ENCODE data around the gene CPA5. TPM values are rescaled to one million over a fixed set of nuclear protein-coding genes. Genes with fewer than 3 reads are reported as not detected.
"Not testable (repeated sequence)": the region's sequence is repeated elsewhere in the genome, so short reads cannot be mapped to it uniquely, and the experiment has no call there.

CPA5 gene
- total RNA-seq, 1 donor from 2014 or later: not detected

DNA sequence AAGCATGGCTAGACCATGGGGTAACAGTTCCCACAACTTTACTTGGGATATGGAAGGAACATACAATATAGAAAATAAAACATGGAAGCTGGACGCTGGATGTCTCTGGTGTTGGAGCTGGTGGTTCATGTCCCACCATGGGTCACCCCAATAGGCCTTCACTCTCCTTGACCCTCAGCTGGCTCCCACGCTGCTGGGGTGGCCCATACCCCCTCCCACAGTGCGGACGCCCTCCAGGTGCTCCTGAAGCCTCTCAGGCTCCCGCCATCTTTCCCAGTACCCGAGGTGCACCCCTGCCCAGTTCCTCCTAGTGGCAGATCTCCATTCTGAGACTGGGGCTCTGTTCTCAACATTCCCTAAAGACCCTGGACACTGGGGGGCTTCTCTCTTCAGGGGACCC lies 29.9 kb downstream of the CPA5 start:
- no peak for DNase-seq (ENCODE audit: low spot score in 2 of 2)
- FAIRE-seq: no peak

DNA sequence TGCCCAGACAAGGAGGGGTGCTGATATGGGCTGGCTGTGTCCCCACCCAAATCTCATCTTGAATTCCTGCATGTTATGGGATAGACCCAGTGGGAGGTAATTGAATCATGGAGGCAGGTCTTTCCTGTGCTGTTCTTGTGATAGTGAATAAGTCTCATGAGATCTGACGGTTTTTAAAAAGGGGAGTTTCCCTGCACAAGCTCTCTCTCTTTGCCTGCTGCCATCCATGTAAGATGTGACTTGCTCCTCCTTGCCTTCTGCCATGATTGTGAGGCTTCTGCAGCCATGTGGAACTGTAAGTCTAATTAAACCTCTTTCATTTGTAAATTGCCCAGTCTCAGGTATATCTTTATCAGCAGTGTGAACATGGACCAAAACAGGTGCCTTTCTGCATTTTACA lies 31.8 kb downstream of the CPA5 start:
- FAIRE-seq: not testable (repeated sequence)

DNA sequence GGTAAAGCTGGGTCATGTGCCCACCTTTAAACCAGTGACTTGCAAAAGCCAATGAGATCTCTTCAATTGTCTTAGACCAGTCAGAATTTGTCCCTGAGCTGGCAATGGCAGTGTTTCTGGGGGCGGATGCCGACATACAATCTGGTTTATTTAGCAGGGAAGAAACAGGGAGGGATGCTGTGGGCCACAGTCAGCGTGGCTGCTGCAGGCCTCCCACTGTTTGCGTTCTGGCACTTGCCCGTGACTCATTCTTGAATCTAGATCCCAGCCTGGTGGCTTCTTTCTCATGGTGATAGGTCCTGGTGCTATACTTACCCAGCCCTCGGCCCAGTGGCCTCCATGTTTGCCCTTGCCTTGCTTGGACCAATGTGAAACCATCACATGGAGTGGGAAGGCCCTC lies 32.6 kb downstream of the CPA5 start:
- no peak for FAIRE-seq
- no peak for DNase-seq (ENCODE audit: low spot score in 2 of 2)

More for the DNA sequence above, 31.8 kb downstream of the CPA5 start:
- not testable (repeated sequence) for DNase-seq (ENCODE audit: low spot score in 2 of 2)

DNA sequence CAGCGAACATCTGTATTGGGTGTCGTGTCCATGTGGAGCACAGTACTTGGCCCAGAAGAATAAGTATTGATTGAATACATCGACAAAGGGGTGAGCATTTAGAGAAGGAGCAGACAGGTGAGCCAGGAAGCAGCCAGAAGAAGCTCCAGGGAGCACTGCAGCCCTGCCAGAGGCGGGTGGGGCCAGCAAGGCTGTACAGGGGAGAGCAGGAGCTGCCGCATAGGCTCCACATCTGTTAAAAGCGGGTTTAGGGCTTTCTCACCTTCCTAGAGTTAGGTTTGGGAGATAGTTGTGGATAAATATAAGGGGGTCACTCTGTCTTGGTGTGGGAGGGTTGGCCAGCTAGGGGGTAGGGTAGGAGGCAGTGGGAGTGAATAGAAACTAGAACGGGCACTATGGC lies 34.4 kb downstream of the CPA5 start:
- FAIRE-seq: no peak
- DNase-seq (ENCODE audit: low spot score in 2 of 2): no peak

DNA sequence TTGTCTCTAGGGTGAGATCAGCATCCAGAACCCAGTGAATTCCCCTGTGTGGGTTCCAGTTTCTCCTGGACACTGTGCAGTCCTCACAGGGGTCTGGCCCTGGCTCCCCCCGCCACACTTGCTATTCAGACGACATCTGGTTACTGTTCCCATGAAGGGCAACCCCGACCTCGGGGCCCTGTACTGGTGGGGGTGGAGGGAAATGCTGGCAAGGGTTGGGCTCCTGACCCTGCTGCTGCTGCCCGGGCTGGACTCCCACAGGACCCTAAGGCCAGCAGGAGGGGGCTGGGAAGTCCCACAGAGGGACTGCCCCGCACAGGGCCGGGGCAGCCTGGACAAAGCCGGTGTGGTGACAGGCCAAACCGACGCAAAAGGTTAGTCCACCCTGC lies 34.9 kb downstream of the CPA5 start:
- DNase-seq (ENCODE audit: low spot score in 2 of 2) (no peak), FAIRE-seq (no peak)

DNA sequence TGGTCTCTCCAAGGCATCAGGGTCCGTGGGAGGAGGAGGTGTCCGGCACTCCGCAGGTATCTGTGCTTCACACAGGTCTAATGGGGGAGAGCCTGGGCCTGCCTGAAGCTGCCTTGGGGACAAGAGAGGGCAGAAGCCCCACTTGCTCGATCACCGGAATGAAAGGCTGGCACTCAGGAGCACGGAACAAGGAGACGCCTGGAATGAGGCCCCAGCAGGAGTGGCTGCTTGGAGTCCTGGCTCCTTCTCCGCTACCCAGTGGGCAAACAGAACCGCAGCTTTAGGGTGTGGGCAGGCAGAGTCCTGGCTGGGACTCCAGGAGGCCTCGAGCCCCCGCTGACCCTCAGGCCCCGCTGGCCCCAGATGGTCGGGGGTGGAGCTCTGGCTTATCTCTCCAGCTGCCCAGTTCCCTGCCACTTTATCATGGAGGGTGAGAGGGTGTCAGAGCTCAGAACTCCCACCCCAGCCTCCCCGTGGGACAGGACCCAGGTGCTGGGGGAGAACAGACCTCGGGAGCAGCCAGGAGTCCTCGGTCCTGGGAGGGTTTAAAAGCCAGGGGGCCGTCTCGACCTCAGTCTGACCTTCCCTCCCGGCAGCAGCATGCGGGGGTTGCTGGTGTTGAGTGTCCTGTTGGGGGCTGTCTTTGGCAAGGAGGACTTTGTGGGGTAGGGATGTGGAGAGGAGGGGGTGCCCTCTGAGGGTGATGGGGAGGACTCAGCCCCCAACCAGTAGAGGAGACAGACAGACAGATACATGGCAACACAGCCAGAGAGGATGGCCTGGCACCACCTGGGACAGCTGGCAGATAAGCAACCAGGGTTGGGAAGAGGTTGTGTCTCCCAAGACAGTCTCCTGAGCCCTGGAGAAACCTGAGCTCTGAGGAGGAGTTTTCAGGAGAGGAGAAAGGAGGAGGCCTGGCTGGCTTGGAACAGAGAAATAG lies 35.6 kb downstream of the CPA5 start, which contains the start of gene CPA1:
TSS of gene CPA1 (plus strand) at position 574 of the 940 bp plus-strand sequence. CDS start at position 601, 27 bp downstream.
- DNase-seq (ENCODE audit: low spot score in 2 of 2) (no peak), FAIRE-seq (no peak)

DNA sequence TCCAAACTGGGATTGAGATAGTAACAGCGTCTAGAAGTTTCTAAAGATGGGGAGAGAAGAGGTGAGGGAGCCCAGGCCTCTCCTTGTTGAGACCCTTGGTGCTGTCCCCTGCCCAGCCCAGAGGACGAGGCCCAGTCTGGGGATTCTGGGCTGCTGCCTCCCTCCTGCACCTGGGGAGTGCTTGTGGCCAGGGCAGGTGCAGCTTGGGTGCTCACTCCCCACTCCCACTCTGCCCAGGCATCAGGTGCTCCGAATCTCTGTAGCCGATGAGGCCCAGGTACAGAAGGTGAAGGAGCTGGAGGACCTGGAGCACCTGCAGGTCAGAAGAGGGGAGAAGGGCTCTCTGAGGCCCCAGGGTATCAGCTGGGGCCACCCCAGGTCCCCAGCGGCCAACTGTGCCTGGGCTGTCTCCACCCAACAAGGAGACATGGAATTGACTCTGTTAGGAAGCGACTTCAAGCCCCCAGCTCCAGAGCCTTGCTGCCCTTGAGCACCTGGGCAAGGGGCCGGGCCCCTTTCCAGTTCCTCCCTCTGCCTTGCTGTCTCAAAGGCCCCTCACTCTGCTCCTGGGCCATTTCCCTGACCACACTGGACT lies 36.3 kb downstream of the CPA5 start:
- DNase-seq (ENCODE audit: low spot score in 2 of 2) (no peak), FAIRE-seq (no peak)

DNA sequence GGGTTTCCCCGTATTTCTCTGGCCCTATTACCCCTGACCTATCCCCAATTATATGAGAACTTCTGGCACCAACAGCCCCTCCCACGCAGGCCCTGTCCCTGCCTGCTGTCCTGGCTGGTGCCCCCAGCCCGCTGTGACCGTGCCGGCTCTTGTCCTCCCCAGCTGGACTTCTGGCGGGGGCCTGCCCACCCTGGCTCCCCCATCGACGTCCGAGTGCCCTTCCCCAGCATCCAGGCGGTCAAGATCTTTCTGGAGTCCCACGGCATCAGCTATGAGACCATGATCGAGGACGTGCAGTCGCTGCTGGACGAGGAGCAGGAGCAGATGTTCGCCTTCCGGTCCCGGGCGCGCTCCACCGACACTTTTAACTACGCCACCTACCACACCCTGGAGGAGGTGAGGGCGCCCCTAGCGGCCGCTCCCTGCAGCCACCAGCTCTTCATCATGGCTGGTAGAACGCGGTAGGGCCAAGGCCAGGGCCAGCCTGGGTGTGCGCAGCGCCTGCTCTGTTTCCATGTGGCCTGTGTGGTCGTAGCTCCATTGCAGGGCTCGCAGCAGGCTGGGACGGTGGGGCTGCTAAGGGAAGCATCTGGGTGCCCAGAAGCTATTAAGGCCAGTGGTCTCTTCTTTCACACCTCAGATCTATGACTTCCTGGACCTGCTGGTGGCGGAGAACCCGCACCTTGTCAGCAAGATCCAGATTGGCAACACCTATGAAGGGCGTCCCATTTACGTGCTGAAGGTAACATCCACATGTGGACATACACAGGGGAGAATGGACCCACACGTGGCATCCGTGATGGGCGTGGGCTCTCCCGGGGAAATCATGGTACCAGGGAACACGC lies 37.1 kb downstream of the CPA5 start:
- no peak for DNase-seq (ENCODE audit: low spot score in 2 of 2)
- FAIRE-seq: no peak

DNA sequence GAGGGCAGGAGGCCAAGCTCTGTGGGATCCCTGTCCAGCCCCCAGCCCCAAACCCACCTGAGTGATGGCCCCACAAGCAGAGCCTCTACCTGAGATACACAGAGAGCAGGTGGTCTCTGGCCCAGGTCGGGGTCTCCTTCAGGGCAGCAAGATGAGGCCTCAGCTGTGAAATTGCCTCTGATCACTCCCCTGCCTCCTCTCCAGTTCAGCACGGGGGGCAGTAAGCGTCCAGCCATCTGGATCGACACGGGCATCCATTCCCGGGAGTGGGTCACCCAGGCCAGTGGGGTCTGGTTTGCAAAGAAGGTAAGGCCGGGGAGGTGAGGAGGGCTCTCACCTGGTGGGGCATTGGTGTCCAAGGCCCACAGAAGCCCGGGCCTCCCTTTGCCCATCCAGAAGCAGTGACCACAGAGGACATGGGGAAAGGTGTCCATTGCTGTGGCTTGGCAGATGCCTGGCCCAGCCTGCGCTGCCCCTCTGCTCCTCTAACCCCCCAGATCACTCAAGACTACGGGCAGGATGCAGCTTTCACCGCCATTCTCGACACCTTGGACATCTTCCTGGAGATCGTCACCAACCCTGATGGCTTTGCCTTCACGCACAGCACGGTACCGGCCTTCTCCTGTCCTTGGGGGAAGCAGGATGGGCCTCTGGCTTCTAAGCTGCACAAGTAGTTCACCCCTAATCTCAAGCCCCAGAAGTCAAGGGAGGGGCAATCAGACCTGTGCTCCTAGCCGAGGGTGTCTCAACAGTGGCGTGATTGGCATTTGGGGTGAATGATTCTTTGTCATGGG lies 38.8 kb downstream of the CPA5 start:
- DNase-seq (ENCODE audit: low spot score in 2 of 2) (no peak), FAIRE-seq (no peak)

DNA sequence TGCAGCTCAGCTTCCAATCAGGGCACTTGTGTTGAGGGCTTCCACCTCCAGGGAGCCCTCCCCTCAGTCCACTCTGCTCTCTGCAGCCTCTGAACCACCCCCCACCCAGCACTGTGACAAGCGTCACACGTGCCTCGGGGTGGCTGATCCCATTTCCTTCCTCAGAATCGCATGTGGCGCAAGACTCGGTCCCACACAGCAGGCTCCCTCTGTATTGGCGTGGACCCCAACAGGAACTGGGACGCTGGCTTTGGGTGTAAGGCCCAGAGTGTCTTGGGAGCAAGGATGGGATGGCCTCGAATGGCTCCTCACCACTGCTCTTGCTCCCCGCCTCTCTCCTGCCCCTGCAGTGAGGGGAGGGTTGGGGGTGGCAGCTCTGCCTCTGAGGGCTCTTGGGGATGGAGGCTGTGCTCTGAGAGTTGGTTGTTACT lies 39.8 kb downstream of the CPA5 start:
- no peak for DNase-seq (ENCODE audit: low spot score in 2 of 2)
- no peak for FAIRE-seq

DNA sequence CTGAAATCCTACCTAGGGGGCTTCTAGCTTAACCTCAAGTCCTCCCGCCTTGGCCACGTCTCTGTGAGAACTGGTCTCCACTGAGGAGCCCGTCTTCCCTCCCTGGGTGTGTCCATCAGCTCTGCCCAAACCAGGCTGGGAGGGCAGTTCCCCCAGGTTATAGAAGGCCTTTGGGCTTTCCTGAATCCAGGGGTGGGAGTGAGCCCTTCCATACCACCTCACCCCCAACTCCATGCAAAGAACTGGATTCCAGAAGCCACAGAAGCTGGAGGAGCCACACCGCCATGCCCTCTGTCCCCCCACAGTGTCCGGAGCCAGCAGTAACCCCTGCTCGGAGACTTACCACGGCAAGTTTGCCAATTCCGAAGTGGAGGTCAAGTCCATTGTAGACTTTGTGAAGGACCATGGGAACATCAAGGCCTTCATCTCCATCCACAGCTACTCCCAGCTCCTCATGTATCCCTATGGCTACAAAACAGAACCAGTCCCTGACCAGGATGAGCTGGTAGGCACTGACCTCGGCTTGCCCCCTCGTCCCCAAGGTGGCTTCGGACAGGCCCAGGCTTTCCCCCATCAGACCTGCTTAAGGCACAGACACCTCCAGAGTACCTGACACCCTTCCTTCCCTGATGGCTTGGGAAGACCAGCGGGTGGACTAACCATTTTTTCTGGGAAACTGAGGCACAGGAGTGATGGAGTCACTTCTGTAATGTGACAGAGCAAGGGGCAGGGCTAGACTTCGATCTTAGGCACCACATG lies 40.4 kb downstream of the CPA5 start:
- DNase-seq (ENCODE audit: low spot score in 2 of 2): no peak
- no peak for FAIRE-seq

DNA sequence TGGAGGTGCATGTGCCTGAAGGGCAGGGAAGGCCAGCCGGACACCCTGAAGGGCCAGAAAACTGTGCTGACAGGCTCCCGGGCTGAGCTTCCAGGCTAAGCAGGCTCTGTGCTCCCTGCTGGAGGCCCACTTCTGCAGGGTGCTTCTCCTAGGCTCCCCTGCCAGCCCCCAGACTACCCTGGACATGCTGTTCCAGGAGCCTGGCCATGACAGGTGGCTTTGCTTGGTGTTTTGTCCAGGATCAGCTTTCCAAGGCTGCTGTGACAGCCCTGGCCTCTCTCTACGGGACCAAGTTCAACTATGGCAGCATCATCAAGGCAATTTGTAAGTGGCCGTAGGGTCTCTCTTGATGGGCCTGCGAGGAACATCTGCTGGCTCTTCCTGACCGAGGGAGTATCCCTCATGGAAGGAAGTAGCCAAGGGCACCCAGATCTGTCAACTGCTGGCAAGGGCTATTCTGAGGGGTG lies 41.0 kb downstream of the CPA5 start:
- DNase-seq (ENCODE audit: low spot score in 2 of 2) (no peak), FAIRE-seq (no peak)

DNA sequence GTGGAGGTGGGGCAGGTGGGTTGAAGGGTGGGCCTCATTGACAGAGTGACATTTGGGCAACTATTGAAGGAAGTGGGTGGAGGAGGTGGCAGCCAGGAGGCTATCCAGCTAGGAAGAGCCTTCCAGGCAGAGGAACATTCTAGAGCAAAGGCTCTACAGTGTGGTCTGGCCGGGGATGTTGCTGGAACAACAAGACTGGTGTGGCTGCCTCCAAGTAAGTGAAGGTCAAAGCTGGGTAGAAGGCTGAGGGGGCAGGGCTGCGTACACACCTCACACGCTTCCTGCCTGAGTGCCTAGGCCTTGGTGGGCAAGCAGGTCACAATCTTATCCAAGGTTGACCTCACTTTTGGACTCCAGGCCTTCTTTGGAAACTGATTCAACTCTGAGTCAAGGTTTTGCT lies 42.3 kb downstream of the CPA5 start:
- DNase-seq (ENCODE audit: low spot score in 2 of 2): no peak
- FAIRE-seq: no peak

DNA sequence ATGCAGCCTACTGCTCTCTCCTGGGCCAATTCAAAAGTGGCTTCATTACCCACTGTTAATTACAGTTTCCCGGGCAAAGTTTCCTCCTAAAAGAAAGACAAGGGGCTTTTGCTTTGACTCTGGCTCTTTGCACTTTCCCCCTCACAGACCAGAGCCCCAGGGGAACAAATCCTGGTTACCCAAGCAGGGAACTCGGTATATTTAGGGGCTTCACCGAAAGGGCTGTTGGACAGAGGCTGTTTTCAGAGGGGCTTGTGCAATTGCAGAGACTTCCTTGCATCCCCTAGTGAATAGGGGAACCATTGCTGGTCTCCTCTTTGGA lies 42.7 kb downstream of the CPA5 start:
- FAIRE-seq: no peak
- DNase-seq (ENCODE audit: low spot score in 2 of 2): no peak

DNA sequence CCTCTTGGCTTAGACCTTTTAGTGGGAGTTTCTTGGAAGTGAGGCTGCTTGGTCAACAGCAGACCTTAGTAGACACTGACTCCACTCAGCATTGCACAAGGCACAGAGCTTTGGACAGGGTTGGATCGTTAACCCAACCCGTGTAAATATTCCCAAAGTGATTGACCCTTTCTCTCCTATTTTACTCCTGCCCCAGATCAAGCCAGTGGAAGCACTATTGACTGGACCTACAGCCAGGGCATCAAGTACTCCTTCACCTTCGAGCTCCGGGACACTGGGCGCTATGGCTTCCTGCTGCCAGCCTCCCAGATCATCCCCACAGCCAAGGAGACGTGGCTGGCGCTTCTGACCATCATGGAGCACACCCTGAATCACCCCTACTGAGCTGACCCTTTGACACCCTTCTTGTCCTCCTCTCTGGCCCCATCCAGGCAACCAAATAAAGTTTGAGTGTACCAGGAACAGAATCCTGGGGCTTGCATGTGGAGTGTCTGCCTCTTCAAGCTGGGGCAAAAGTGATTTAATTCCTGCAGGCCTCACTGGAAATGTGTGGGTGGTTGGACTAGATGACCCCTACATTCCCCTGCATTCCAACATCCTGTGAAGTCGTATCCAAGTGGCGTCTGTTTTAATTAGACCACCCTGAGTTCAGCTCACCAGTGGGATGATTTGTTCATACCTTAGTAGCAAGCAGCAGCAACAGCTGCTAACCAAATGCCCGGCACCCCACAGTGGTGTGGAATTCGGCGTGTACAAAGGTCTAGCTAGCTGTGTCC lies 43.2 kb downstream of the CPA5 start:
- FAIRE-seq (no peak), DNase-seq (ENCODE audit: low spot score in 2 of 2) (no peak)

DNA sequence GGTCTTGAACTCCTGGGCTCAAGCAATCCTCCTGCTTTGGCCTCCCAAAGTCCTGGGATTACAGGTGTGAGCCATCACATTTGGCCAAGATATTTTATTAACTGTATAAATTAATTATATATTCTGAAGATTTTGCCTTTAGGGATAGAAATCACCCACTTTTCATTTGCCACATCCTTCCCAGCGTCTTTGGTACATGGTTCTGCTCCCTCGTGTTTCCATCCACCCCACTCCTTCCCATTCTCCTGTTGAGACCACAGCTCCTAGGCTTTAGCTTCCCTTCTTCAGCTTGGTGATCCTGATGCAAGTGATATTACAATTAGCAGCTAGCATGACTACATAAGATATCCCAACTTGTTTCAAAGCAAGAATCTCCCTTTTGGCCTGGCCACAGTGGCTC lies 44.1 kb downstream of the CPA5 start:
- DNase-seq (ENCODE audit: low spot score in 2 of 2): no peak
- FAIRE-seq: no peak

DNA sequence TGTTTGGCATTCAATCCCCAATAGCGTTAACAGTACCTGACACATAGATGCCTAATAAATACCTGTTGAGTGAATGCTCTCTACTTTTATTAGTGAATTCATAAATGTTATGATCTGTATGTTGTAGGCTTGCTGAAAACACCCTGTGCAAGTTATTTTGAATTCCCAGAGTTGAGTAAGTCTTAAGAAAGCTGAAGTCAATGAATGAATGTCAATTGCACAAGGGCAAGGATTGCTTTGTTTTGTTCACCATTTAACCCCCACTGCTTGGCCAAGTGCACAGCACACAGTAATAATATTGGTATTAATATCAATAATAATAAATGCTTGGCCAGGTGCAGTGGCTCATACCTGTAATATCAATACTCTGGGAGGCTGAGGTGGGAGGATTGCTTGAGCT lies 45.9 kb downstream of the CPA5 start:
- DNase-seq (ENCODE audit: low spot score in 2 of 2) (no peak), FAIRE-seq (no peak)

DNA sequence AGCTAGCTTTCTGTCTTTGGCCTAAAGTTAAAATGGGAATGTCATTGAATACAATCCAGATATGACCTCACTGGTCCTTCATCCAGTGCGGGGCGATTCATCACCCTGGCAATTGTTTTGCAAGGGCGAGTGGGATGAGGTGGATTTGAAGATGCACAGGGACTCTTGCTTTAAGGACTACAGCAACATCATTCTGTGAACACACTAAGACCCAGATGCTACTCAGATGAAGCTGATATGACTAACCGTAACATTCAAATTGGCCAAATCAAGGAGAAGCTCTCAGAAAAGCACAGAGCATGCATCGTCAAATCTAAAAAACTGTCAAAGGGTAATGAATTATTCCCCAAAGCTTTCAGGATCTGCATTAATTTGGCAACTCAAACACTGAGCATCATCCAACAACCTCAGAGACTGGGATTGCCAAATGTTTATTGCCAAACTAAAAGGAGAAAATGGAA lies 48.5 kb downstream of the CPA5 start:
- no peak for DNase-seq (ENCODE audit: low spot score in 2 of 2)
- no peak for FAIRE-seq

Data from frontal cortex (tissue), 4 donors.